BLaER1 treated with 17β-estradiol and CSF1 and Interleukin-3, amounts not matched to agents 10 nM and 100 nM (cell line): ENCODE measurements around the gene GMCL1.
"Not testable (repeated sequence)": the region's sequence is repeated elsewhere in the genome, so short reads cannot be mapped to it uniquely, and the experiment has no call there.

ENCODE experiments used
- H3K27ac ChIP-seq, 11 experiments: shearing (Covaris generic); formaldehyde crosslinking; 2 replicates each; pipeline ENCODE4 v1.8.1; 2022
- H3K27me3 ChIP-seq, 11 experiments: shearing (Covaris generic); formaldehyde crosslinking; 2 replicates each; pipeline ENCODE4 v1.8.1; 2022
- H3K36me3 ChIP-seq, 11 experiments: shearing (Covaris generic); formaldehyde crosslinking; 2 replicates each; pipeline ENCODE4 v1.8.1; 2022
- H3K4me1 ChIP-seq, 10 experiments: shearing (Covaris generic); formaldehyde crosslinking; 2 replicates each; pipeline ENCODE4 v1.8.1; 2022
- H3K4me2 ChIP-seq, 11 experiments: shearing (Covaris generic); formaldehyde crosslinking; 2 replicates each; pipeline ENCODE4 v1.8.1; 2022
- H3K4me3 ChIP-seq, 10 experiments: shearing (Covaris generic); formaldehyde crosslinking; 2 replicates each; pipeline ENCODE4 v1.8.1; 2022
- H3K9ac ChIP-seq, 11 experiments: shearing (Covaris generic); formaldehyde crosslinking; 2 replicates each; pipeline ENCODE4 v1.8.1; 2022
- H3K9me3 ChIP-seq, 11 experiments: shearing (Covaris generic); formaldehyde crosslinking; replicated peaks in 1 of 11; 2 replicates each; pipeline ENCODE4 v1.8.1; 2022
- H4K20me1 ChIP-seq, 11 experiments: shearing (Covaris generic); formaldehyde crosslinking; 2 replicates each; pipeline ENCODE4 v1.8.1; 2022
- Cebpa-rat ChIP-seq, 11 experiments: shearing (Covaris generic); IDR thresholded peaks; 2 replicates each; pipeline ENCODE4 v1.8.1; 2022

GMCL1 gene

GRCh38 chr2:69811591-69811990 is 17.9 kb upstream of the GMCL1 start:
- Histone ChIP-seq H3K27me3 (no peaks in the 10 kb centered on the region), H3K9me3 (no peaks in the 10 kb centered on the region), H3K9ac (no peak overlapping the region), H3K27ac (no peak overlapping the region), H3K4me1 (peaks cover 0 to 10% (median 9%) of the 10 kb centered on the region in 10 experiments; a peak in 12 of 20 replicates), H4K20me1 (no peaks in the 10 kb centered on the region; a peak in 1 of 22 replicates), H3K36me3 (peaks cover 0 to 97% (median 20%) of the 10 kb centered on the region in 11 experiments; a peak in 13 of 22 replicates), H3K4me2 (no peak overlapping the region), H3K4me3 (no peak overlapping the region)
- TF ChIP-seq Cebpa-rat (IDR thresholded peaks at IDR 0.05) = no peak

GRCh38 chr2:69815717-69816116 is 13.7 kb upstream of the GMCL1 start:
- Histone ChIP-seq H4K20me1 (no peaks in the 10 kb centered on the region; a peak in 1 of 22 replicates), H3K4me1 (peaks cover 0 to 17% (median 12%) of the 10 kb centered on the region in 10 experiments; a peak in 14 of 20 replicates), H3K9ac (0 out of 22 replicates have a peak overlapping the region, but pooled peaks of 1 of the 11 experiments have one; percentile 12), H3K4me2 (peak overlapping the region in 5 of 11 experiments; percentile 22 to 43 (median 36); a peak in 9 of 22 replicates), H3K27me3 (no peaks in the 10 kb centered on the region), H3K9me3 (no peaks in the 10 kb centered on the region), H3K27ac (no peak overlapping the region), H3K36me3 (peaks cover 0 to 90% (median 23%) of the 10 kb centered on the region in 11 experiments; a peak in 15 of 22 replicates), H3K4me3 (no peak overlapping the region)
- TF ChIP-seq Cebpa-rat (IDR thresholded peaks at IDR 0.05) = no peak

- Histone ChIP-seq H4K20me1 (no peaks in the 10 kb centered on the region; a peak in 1 of 22 replicates), H3K4me3 (no peak overlapping the region), H3K9ac (no peak overlapping the region), H3K36me3 (peaks cover 3 to 90% (median 23%) of the 10 kb centered on the region in 11 experiments; a peak in 16 of 22 replicates), H3K27ac (no peak overlapping the region), H3K27me3 (no peaks in the 10 kb centered on the region), H3K9me3 (no peaks in the 10 kb centered on the region), H3K4me1 (peaks cover 0 to 17% (median 12%) of the 10 kb centered on the region in 10 experiments; a peak in 14 of 20 replicates), H3K4me2 (no peak overlapping the region)
- TF ChIP-seq Cebpa-rat (IDR thresholded peaks at IDR 0.05) = no peak
These were observed 12.4 kb upstream of the GMCL1 start for GRCh38 chr2:69816923-69817542.

GRCh38 chr2:69817729-69818501 is 11.5 kb upstream of the GMCL1 start:
- Histone ChIP-seq H3K27me3 (no peaks in the 10 kb centered on the region), H3K36me3 (peaks cover 3 to 88% (median 21%) of the 10 kb centered on the region in 11 experiments; a peak in 16 of 22 replicates), H3K4me2 (no peak overlapping the region), H3K27ac (no peak overlapping the region), H3K9me3 (no peaks in the 10 kb centered on the region), H3K4me3 (no peak overlapping the region), H3K9ac (no peak overlapping the region), H3K4me1 (peaks cover 0 to 17% (median 12%) of the 10 kb centered on the region in 10 experiments; a peak in 14 of 20 replicates), H4K20me1 (no peaks in the 10 kb centered on the region; a peak in 1 of 22 replicates)
- TF ChIP-seq Cebpa-rat (IDR thresholded peaks at IDR 0.05) = no peak

GRCh38 chr2:69827796-69828540 is 1.5 kb upstream of the GMCL1 start:
- H3K27ac ChIP-seq = peak overlapping the region in 3 of 11 experiments; percentile 90 to 99 (median 94); a peak in 4 of 22 replicates
- H3K4me3 ChIP-seq = no peak overlapping the region
- H4K20me1 ChIP-seq = peaks cover 0 to 33% (median 23%) of the 10 kb centered on the region in 11 experiments; a peak in 15 of 22 replicates
- H3K4me1 ChIP-seq = peaks cover 32 to 53% (median 44%) of the 10 kb centered on the region in 10 experiments
- peak overlapping the region; percentile 73 to 93 (median 85) for H3K4me2 ChIP-seq
- peaks cover 4 to 26% (median 15%) of the 10 kb centered on the region in 11 experiments; a peak in 20 of 22 replicates for H3K36me3 ChIP-seq
- H3K9ac ChIP-seq = peak overlapping the region in 1 of 11 experiments; percentile 23; a peak in 2 of 22 replicates
- H3K27me3 ChIP-seq = no peaks in the 10 kb centered on the region
- TF ChIP-seq Cebpa-rat (IDR thresholded peaks at IDR 0.05) = peak in 2 of 11 experiments; percentile 18 to 27; a peak in 1 of 22 replicates
- no peaks in the 10 kb centered on the region for H3K9me3 ChIP-seq

GRCh38 chr2:69828938-69829255 is 563 bp upstream of the GMCL1 start:
- Histone ChIP-seq H3K27me3 (no peaks in the 10 kb centered on the region), H3K4me1 (peaks cover 36 to 60% (median 49%) of the 10 kb centered on the region in 10 experiments), H4K20me1 (peaks cover 0 to 42% (median 28%) of the 10 kb centered on the region in 11 experiments; a peak in 15 of 22 replicates), H3K4me2 (peak overlapping the region; percentile 73 to 93 (median 85)), H3K9ac (peak overlapping the region; percentile 81 to 96 (median 88)), H3K4me3 (peak overlapping the region; percentile 83 to 99 (median 96)), H3K27ac (peak overlapping the region; percentile 63 to 99 (median 88)), H3K36me3 (peaks cover 11 to 27% (median 21%) of the 10 kb centered on the region in 11 experiments; a peak in 19 of 22 replicates), H3K9me3 (no peaks in the 10 kb centered on the region)
- no peak for TF ChIP-seq Cebpa-rat (IDR thresholded peaks at IDR 0.05)

- peak overlapping the region; percentile 83 to 99 (median 96) for H3K4me3 ChIP-seq
- peaks cover 0 to 56% (median 35%) of the 10 kb centered on the region in 11 experiments; a peak in 15 of 22 replicates for H4K20me1 ChIP-seq
- peak overlapping the region; percentile 81 to 96 (median 88) for H3K9ac ChIP-seq
- H3K4me2 ChIP-seq = peak overlapping the region; percentile 66 to 94 (median 89)
- H3K9me3 ChIP-seq = no peaks in the 10 kb centered on the region
- no peaks in the 10 kb centered on the region for H3K27me3 ChIP-seq
- peaks cover 6 to 38% (median 23%) of the 10 kb centered on the region in 11 experiments; a peak in 19 of 22 replicates for H3K36me3 ChIP-seq
- H3K4me1 ChIP-seq = peaks cover 36 to 60% (median 49%) of the 10 kb centered on the region in 10 experiments
- no peak for TF ChIP-seq Cebpa-rat (IDR thresholded peaks at IDR 0.05)
- peak overlapping the region; percentile 20 to 99 (median 88); a peak in 21 of 22 replicates for H3K27ac ChIP-seq
These were observed 815 bp downstream of the GMCL1 start for GRCh38 chr2:69830045-69830905.

- Histone ChIP-seq H4K20me1 (peaks cover 0 to 62% (median 41%) of the 10 kb centered on the region in 11 experiments; a peak in 15 of 22 replicates), H3K4me1 (peaks cover 36 to 63% (median 51%) of the 10 kb centered on the region in 10 experiments), H3K36me3 (peaks cover 6 to 44% (median 23%) of the 10 kb centered on the region in 11 experiments; a peak in 18 of 22 replicates), H3K9ac (peak overlapping the region; percentile 81 to 96 (median 88); a peak in 21 of 22 replicates), H3K4me3 (peak overlapping the region; percentile 83 to 99 (median 96)), H3K27ac (peak overlapping the region in 6 of 11 experiments; percentile 85 to 99 (median 92); a peak in 11 of 22 replicates), H3K4me2 (peak overlapping the region; percentile 66 to 94 (median 89))
- H3K9me3 ChIP-seq, H3K27me3 ChIP-seq: not testable (repeated sequence)
These were observed 1.4 kb downstream of the GMCL1 start for GRCh38 chr2:69830906-69831241.
